Ramos (cell line): ENCODE measurements around the gene ABCB9.

Experiments used
- in situ Hi-C: fragments of 300-500 bp; cut with MboI; formaldehyde crosslinking; loops from one replicate; pipeline ENCODE4 v1.14.3; 2022; ENCODE audit warnings: low sequenced_read_pairs; ENCODE audit not compliant: unreplicated experiment

ABCB9 gene

DNA sequence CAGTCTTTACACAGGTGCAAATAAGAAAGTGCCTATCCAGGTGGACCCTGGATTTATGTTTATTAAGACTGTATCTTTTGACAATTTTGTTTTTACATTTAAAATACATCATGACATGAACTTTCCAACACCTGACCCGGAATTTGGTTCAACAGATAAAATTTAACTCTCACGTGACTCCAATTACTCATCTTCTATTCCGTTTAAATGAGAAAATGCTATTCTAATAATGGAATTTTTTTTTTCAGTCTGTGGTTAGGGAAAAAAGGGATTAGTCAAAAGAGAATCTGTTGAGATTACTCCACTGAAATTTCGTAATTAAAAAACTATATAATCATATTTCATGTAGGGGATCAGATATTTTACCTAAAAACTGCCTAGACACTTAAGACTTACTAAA, 81.4 kb downstream of the ABCB9 start:
- in situ Hi-C loops: loop anchor here (5.0 kb wide), 1 partner anchor 57 kb away; no protein-coding TSS in a partner anchor

DNA sequence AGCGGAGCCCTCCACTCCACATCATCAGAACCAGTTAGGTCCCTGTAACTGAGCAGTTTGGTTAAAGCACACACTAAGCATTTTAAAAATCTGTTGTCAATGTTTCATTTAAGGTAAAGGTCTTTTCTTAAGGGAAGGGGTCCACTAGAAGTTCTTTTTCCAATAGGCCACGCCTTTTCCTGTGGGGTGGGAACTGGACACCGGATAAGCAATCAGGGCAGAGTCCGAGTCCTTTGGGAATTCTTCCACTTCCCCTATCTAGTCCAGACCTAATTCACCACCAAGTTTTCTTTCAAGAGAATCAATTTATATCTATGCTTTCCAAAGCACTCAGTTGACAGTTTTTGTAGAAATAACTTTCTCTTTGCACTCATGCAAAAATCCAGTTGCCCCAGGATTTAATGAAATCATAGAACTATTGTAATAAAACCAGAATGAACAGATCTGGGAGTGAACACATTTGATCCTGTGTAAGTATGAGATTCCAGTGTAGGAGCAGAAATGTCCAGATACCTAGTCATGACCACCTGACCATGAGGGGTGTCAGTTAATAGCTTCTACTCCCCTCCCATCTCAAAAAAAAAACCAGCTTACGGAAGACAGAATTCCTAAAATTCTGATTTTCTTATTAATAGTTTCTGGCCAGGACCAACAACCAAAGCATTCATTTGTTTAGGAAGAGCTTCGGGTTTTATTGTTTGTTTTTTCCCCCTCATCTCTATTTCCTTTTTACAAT, 82.0 kb downstream of the ABCB9 start:
- in situ Hi-C loops: loop anchor here (5.0 kb wide), 1 partner anchor 58 kb away; no protein-coding TSS in a partner anchor

DNA sequence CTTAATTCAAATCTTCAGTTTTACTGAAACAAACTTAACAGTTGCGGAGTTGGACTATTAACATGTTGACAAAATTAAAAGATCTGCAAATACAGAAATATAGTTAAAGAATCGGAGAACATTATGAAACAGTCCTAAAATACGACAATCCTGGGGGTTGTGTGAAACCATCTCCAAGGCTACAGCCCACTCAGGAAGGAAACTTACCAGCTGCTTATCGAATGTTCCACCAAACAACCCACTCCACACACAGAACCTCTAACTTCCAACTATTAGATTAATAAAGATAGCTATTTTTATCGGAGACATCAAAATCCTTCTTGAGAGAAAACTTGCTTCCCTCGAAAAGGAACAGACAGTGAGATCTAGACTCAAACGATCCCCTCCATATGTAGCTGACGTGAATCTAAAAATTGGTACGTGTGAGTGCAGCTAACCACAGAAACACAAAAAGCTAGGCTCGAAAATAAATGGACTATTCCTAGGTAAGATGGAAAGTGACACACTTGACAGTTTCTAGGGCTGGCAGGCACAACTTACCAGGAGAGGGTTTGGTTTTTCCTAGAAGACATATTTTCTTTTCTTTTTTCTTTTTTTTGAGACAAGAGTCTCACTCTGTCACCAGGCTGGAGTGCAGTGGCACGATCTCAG, 83.2 kb downstream of the ABCB9 start:
- in situ Hi-C loops: loop anchor here (5.0 kb wide), 1 partner anchor 59 kb away; no protein-coding TSS in a partner anchor

DNA sequence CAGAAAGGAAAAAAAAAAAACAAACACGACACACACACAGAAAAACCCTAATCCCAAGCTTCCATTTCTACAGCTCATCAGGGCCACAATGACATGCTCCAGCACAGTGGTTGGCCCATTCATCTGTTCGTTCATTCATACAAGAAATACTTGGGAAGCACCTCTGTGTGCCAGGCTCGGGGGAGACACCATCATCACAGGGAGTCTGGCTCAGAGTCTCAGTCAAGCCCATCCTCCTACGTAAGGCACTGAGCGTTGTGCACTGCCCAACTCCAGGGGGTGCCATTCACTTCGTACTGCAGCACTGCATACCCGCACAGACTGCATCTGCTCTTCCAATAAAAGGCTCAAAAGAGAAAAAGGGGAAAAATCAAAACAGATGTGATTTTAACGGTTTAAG, 85.6 kb downstream of the ABCB9 start:
- in situ Hi-C loops: loop anchor here (5.0 kb wide), 1 partner anchor 62 kb away; no protein-coding TSS in a partner anchor

DNA sequence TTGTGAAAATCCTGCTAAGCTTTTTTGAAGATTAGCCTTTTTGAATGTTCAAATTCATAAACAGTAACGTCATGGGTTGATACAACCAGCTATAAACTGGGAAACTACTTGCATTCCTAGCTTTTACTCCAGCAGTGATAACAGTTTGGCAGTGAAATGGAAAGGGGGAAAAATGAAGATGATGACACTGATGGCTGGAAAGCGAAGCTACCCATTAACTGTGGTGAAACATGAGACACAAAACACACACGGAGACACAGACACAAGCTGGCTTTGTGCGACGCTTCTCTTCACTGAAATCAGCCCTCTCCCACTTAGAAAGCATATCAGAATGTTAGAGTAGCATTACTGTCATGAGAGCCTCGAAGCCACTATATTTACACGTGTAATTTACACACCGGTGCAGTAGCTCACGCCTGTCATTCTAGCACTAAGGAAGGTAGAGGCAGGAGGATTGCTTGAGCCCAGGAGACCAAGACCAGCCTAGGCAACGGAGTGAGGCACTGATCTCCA, 86.1 kb downstream of the ABCB9 start:
- in situ Hi-C loops: loop anchor here (5.0 kb wide), 1 partner anchor 62 kb away; no protein-coding TSS in a partner anchor
